Lower leg skin (tissue), 3 donors: ENCODE results near the gene GUCA1A.

Experiments used
- CTCF ChIP-seq, 3 donors: fragments of 450-650 bp; IDR thresholded peaks; one replicate each; pipeline ENCODE4 v1.5.1; 2016; ENCODE audit warnings: antibody characterized with exemption in 3 of 3, mild to moderate bottlenecking in 3 of 3, moderate library complexity in 2 of 3
- POLR2A ChIP-seq, 2 donors: fragments of 450-650 bp; IDR thresholded peaks; one replicate each; pipeline ENCODE4 v1.6.1; 2016 to 2017; ENCODE audit warnings: antibody characterized with exemption in 2 of 2, mild to moderate bottlenecking in 1 of 2, moderate library complexity in 1 of 2

- no peak for TF ChIP-seq CTCF (IDR thresholded peaks at IDR 0.05)
- no peak for TF ChIP-seq POLR2A (IDR thresholded peaks at IDR 0.05)
Observed at GRCh38 chr6:42128460-42129359, 44.5 kb upstream of the GUCA1A start.
